ENCODE data around the gene PLEKHO2. TPM values are rescaled to one million over a fixed set of nuclear protein-coding genes. Genes with fewer than 3 reads are reported as not detected.

PLEKHO2 gene
- total and polyA plus RNA-seq, 2 of the 8 experiments (the other 6 are each of a cell fraction or from before 2014, with no cell fraction given), result 16.9 to 20.1 TPM

GRCh38 chr15:64865126-64865997 is 23.6 kb downstream of the PLEKHO2 start:
- Histone ChIP-seq H3K27ac (ENCODE audit: low read depth, low read length) (peak overlapping the region; percentile 50; the same call in 1 of the 2 replicates), H3K4me1 (replicated peaks in 1 of 4; ENCODE audit: control insufficient read depth in 3 of 4, insufficient read depth in 4 of 4, low read length in 3 of 4) (peaks cover 5 to 25% (median 15%) of the 10 kb centered on the region in 4 experiments), H3K14ac (ENCODE audit: insufficient read length) (no peak overlapping the region), H4K20me1 (replicated peaks in 1 of 2; ENCODE audit: control insufficient read depth in 1 of 2, insufficient read depth in 2 of 2, low read length in 2 of 2) (peaks cover 0 to 7% of the 10 kb centered on the region in 2 experiments), H3K18ac (ENCODE audit: extremely low read depth, low read length) (peak overlapping the region; percentile 81; the same call in 1 of the 2 replicates), H3K27me3 (replicated peaks in 1 of 4; ENCODE audit: control insufficient read depth in 3 of 4, extremely low read depth in 1 of 4, insufficient read depth in 3 of 4, low read length in 3 of 4) (no peaks in the 10 kb centered on the region), H2AFZ (ENCODE audit: low read length) (no peak overlapping the region), H2BK20ac (ENCODE audit: low read length) (no peak overlapping the region), H3K9me3 (ENCODE audit: insufficient read depth in 2 of 2, low read depth in 1 of 2, low read length in 1 of 2) (no peaks in the 10 kb centered on the region), H4K8ac (ENCODE audit: extremely low read depth, insufficient read depth, low read length) (no peak overlapping the region), H2BK120ac (replicated peaks; ENCODE audit: low read depth, low read length) (no peak overlapping the region), H3K79me1 (ENCODE audit: low read depth, low read length) (peaks cover 11% of the 10 kb centered on the region), H4K91ac (replicated peaks; ENCODE audit: insufficient read length, low read length) (no peak overlapping the region), H3K23me2 (ENCODE audit: low read depth, low read length) (no peaks in the 10 kb centered on the region), H3K4me2 (ENCODE audit: insufficient read depth in 1 of 2, low read depth in 2 of 2, low read length in 2 of 2) (0 out of 4 replicates have a peak overlapping the region, but pooled peaks of 1 of the 2 experiments have one; percentile 14), H2BK12ac (ENCODE audit: low read depth, low read length) (peak overlapping the region; percentile 44), H3K79me2 (ENCODE audit: control insufficient read depth in 1 of 2, insufficient read depth in 2 of 2, low read length in 2 of 2) (no peaks in the 10 kb centered on the region), H3K4ac (replicated peaks; ENCODE audit: insufficient read length, low read depth, low read length) (peak overlapping the region; percentile 1), H3K23ac (ENCODE audit: insufficient read length) (no peak overlapping the region), H4K5ac (ENCODE audit: insufficient read length, low read depth, low read length) (no peak overlapping the region), H2AK5ac (ENCODE audit: low read depth, low read length) (0 out of 2 replicates have a peak overlapping the region, but pooled peaks have one; percentile 56), H3K56ac (replicated peaks; ENCODE audit: insufficient read length, low read depth, low read length) (no peak overlapping the region), H3K9ac (replicated peaks in 1 of 4; ENCODE audit: extremely low read depth in 1 of 4, low read depth in 3 of 4, low read length in 3 of 4) (peak overlapping the region in 1 of 4 experiments; percentile 20; a peak in 2 of 7 replicates), H3K36me3 (ENCODE audit: control insufficient read depth in 2 of 4, insufficient read depth in 4 of 4, low read length in 3 of 4) (peaks cover 6 to 12% (median 8%) of the 10 kb centered on the region in 4 experiments; a peak in 5 of 8 replicates), H2BK5ac (ENCODE audit: low read depth, low read length) (peak overlapping the region; percentile 54; the same call in 1 of the 2 replicates), H3K4me3 (ENCODE audit: extremely low read depth in 1 of 4, insufficient read depth in 2 of 4, low read depth in 3 of 4, low read length in 4 of 4) (no peak overlapping the region), H2BK15ac (ENCODE audit: low read length) (peak overlapping the region; percentile 31; the same call in 1 of the 2 replicates)
- CTCF ChIA-PET (ENCODE audit: partially characterized antibody), result interaction anchor here (0.7 to 1.8 kb wide), 9 partner anchors 9 to 203 kb away, joined by 3 to 8 read pairs (median 3); partner anchors contain the start of gene RASL12
- FAIRE-seq, result no peak
- WGBS, 2 experiments (ENCODE audit: extremely low coverage in 1 of 2, insufficient coverage in 1 of 2, insufficient read length in 1 of 2, insufficient replicate concordance in 2 of 2, low coverage in 1 of 2, low lambda C conversion rate in 2 of 2, missing lambda C conversion rate in 1 of 2), result 88% methylated on average over 12 of the region's 12 CpGs; no CpG with 5 or more reads in 1 of the 2 experiments
- POLR2A ChIA-PET (ENCODE audit: partially characterized antibody), result interaction anchor here (0.7 to 2.2 kb wide), 10 partner anchors 10 to 165 kb away, joined by 3 to 8 read pairs (median 4); partner anchors contain the start of gene PIF1
- DNase-seq (ENCODE audit: low read depth in 1 of 2, low spot score in 2 of 2), result no peak
- TF ChIP-seq RFX5 (IDR thresholded peaks at IDR 0.05; ENCODE audit: borderline replicate concordance, low read depth, low read length), result no peak
- TF ChIP-seq ZNF274 (IDR thresholded peaks at IDR 0.05; ENCODE audit: borderline replicate concordance, extremely low read depth, low read length), result no peak
- no peak for TF ChIP-seq POLR2AphosphoS5 (IDR thresholded peaks at IDR 0.05; ENCODE audit: low read depth, low read length)
- no peak for TF ChIP-seq TBP (IDR thresholded peaks at IDR 0.05; ENCODE audit: low read depth, low read length)

All from H1 (cell line).